ENCODE data around the gene COX20. TPM values are rescaled to one million over a fixed set of nuclear protein-coding genes. Genes with fewer than 3 reads are reported as not detected.

COX20 gene
- total and polyA plus RNA-seq, 2 of the 13 experiments (the other 11 are each of a cell fraction or from before 2014, with no cell fraction given) = 34.4 to 95.8 TPM

- TF ChIP-seq KDM2A (CRISPR knock-in tag; IDR thresholded peaks at IDR 0.05; ENCODE audit: borderline replicate concordance, low read depth) = peak; percentile 93
- TF ChIP-seq ZNF720 (CRISPR knock-in tag; IDR thresholded peaks at IDR 0.05) = no peak
- no peak for TF ChIP-seq SNAPC4 (CRISPR knock-in tag; IDR thresholded peaks at IDR 0.05)
- 0 out of 2 replicates have a peak, but pooled peaks have one; percentile 69 for TF ChIP-seq SMYD3 (CRISPR knock-in tag; IDR thresholded peaks at IDR 0.05)
- peak; percentile 84; the same call in 1 of the 3 replicates for TF ChIP-seq MXI1 (IDR thresholded peaks at IDR 0.05; ENCODE audit: borderline replicate concordance, low read depth, low read length)
- TF ChIP-seq NPAS2 (CRISPR knock-in tag; IDR thresholded peaks at IDR 0.05; ENCODE audit: borderline replicate concordance) = no peak
- TF ChIP-seq, protein P1, sequence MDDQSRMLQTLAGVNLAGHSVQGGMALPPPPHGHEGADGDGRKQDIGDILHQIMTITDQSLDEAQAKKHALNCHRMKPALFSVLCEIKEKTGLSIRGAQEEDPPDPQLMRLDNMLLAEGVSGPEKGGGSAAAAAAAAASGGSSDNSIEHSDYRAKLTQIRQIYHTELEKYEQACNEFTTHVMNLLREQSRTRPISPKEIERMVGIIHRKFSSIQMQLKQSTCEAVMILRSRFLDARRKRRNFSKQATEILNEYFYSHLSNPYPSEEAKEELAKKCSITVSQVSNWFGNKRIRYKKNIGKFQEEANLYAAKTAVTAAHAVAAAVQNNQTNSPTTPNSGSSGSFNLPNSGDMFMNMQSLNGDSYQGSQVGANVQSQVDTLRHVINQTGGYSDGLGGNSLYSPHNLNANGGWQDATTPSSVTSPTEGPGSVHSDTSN (CRISPR knock-in tag; IDR thresholded peaks at IDR 0.05; ENCODE audit: borderline replicate concordance) = no peak
- no peak; the same call in 1 of the 2 replicates for TF ChIP-seq ELF4 (CRISPR knock-in tag; IDR thresholded peaks at IDR 0.05; ENCODE audit: borderline replicate concordance)
- peak; percentile 39; the same call in 1 of the 2 replicates for TF ChIP-seq ZNF776 (CRISPR knock-in tag; IDR thresholded peaks at IDR 0.05)
- TF ChIP-seq KLF16 (CRISPR knock-in tag; IDR thresholded peaks at IDR 0.05) = 0 out of 4 replicates have a peak, but pooled peaks of 1 of the 2 experiments have one; percentile 40
- no peak for TF ChIP-seq JDP2 (CRISPR knock-in tag; IDR thresholded peaks at IDR 0.05; ENCODE audit: borderline replicate concordance)
- TF ChIP-seq, protein P2, sequence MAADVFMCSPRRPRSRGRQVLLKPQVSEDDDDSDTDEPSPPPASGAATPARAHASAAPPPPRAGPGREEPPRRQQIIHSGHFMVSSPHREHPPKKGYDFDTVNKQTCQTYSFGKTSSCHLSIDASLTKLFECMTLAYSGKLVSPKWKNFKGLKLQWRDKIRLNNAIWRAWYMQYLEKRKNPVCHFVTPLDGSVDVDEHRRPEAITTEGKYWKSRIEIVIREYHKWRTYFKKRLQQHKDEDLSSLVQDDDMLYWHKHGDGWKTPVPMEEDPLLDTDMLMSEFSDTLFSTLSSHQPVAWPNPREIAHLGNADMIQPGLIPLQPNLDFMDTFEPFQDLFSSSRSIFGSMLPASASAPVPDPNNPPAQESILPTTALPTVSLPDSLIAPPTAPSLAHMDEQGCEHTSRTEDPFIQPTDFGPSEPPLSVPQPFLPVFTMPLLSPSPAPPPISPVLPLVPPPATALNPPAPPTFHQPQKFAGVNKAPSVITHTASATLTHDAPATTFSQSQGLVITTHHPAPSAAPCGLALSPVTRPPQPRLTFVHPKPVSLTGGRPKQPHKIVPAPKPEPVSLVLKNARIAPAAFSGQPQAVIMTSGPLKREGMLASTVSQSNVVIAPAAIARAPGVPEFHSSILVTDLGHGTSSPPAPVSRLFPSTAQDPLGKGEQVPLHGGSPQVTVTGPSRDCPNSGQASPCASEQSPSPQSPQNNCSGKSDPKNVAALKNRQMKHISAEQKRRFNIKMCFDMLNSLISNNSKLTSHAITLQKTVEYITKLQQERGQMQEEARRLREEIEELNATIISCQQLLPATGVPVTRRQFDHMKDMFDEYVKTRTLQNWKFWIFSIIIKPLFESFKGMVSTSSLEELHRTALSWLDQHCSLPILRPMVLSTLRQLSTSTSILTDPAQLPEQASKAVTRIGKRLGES (CRISPR knock-in tag; IDR thresholded peaks at IDR 0.05; ENCODE audit: borderline replicate concordance) = no peak; the same call in 1 of the 2 replicates
- TF ChIP-seq MYC (CRISPR knock-in tag; IDR thresholded peaks at IDR 0.05; ENCODE audit: borderline replicate concordance) = peak; percentile 79; the same call in 1 of the 2 replicates
- peak; percentile 91 for TF ChIP-seq KLF11 (CRISPR knock-in tag; IDR thresholded peaks at IDR 0.05)
- no peak for TF ChIP-seq NR2F1 (CRISPR knock-in tag; IDR thresholded peaks at IDR 0.05)
- TF ChIP-seq, protein P3, sequence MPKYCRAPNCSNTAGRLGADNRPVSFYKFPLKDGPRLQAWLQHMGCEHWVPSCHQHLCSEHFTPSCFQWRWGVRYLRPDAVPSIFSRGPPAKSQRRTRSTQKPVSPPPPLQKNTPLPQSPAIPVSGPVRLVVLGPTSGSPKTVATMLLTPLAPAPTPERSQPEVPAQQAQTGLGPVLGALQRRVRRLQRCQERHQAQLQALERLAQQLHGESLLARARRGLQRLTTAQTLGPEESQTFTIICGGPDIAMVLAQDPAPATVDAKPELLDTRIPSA (CRISPR knock-in tag; IDR thresholded peaks at IDR 0.05; ENCODE audit: borderline replicate concordance) = no peak; the same call in 1 of the 2 replicates
- peak; percentile 76 for TF ChIP-seq TBX2 (CRISPR knock-in tag; IDR thresholded peaks at IDR 0.05; ENCODE audit: borderline replicate concordance)
- no peak for TF ChIP-seq PHF20 (CRISPR knock-in tag; IDR thresholded peaks at IDR 0.05)
Measured at GRCh38 chr1:244864253-244865027, 29.0 kb downstream of the COX20 start, which contains the start of gene HNRNPU (continued).

Measured in HepG2 (cell line).